Measurements from ENCODE around the gene PHACTR3. TPM values are rescaled to one million over a fixed set of nuclear protein-coding genes. Genes with fewer than 3 reads are reported as not detected.

Gene PHACTR3
- polyA plus RNA-seq, 2 of the 4 experiments (the other 2 are of a cell fraction), result not detected

- H3K4me3 ChIP-seq, result no peak overlapping the region
- WGBS (ENCODE audit: missing lambda C conversion rate), result 22% methylated on average over 7 of the region's 7 CpGs
- DNase-seq (ENCODE audit: low read depth in 1 of 2, low spot score in 1 of 2) (no peak), FAIRE-seq (no peak), ATAC-seq (no peak)
- ChIA-PET POLR2A (no interaction called here), CTCF (interaction anchor here (0.8 to 1.5 kb wide), 5 partner anchors 16 to 137 kb away, joined by 3 read pairs; no protein-coding TSS in a partner anchor)
- H3K4me2 ChIP-seq, result no peak overlapping the region
- H3K27ac ChIP-seq, result no peak overlapping the region
- TF ChIP-seq HEYL (CRISPR knock-in tag; IDR thresholded peaks at IDR 0.05) (no peak), POLR2A (IDR thresholded peaks at IDR 0.05; ENCODE audit: low read length) (no peak), CTCF (IDR thresholded peaks at IDR 0.05) (no peak), RARB (CRISPR knock-in tag; IDR thresholded peaks at IDR 0.05) (no peak), KDM1A (IDR thresholded peaks at IDR 0.05; ENCODE audit: low read depth) (no peak), MAX (IDR thresholded peaks at IDR 0.05) (no peak), FOXS1 (CRISPR knock-in tag; IDR thresholded peaks at IDR 0.05) (no peak), REST (IDR thresholded peaks at IDR 0.05) (no peak), RCOR1 (IDR thresholded peaks at IDR 0.05; ENCODE audit: low read depth, low read length) (no peak), ATOH8 (CRISPR knock-in tag; IDR thresholded peaks at IDR 0.05; ENCODE audit: low read depth) (no peak), NPAS2 (CRISPR knock-in tag; IDR thresholded peaks at IDR 0.05; ENCODE audit: borderline replicate concordance) (no peak), CBX2 (IDR thresholded peaks at IDR 0.05; ENCODE audit: borderline replicate concordance, low read depth) (no peak), TFCP2L1 (CRISPR knock-in tag; IDR thresholded peaks at IDR 0.05) (no peak), CEBPB (IDR thresholded peaks at IDR 0.05) (no peak), EHF (CRISPR knock-in tag; IDR thresholded peaks at IDR 0.05) (no peak), EP300 (IDR thresholded peaks at IDR 0.05) (no peak), NR3C1 (IDR thresholded peaks at IDR 0.05) (no peak), CBX8 (IDR thresholded peaks at IDR 0.05) (no peak), HDAC2 (IDR thresholded peaks at IDR 0.05) (no peak), ESRRA (IDR thresholded peaks at IDR 0.05; ENCODE audit: borderline replicate concordance, low read length) (no peak)
- no peaks in the 10 kb centered on the region for H3K4me1 ChIP-seq
- H3K9me3 ChIP-seq, result no peaks in the 10 kb centered on the region; the same call in 2 of the 3 replicates
These were observed 10.4 kb downstream of the PHACTR3 start for GRCh38 chr20:59614714-59615113.

- POLR2A ChIA-PET, result no interaction called here
- CTCF ChIA-PET, result interaction anchor here (1.1 to 2.2 kb wide), 4 partner anchors 17 to 91 kb away, joined by 3 to 8 read pairs (median 8); no protein-coding TSS in a partner anchor
- Histone ChIP-seq H3K4me2 (no peak overlapping the region), H3K9me3 (no peaks in the 10 kb centered on the region), H3K4me3 (no peak overlapping the region), H3K4me1 (no peaks in the 10 kb centered on the region), H3K27ac (no peak overlapping the region)
- no peak for TF ChIP-seq MYC (IDR thresholded peaks at IDR 0.05; ENCODE audit: borderline replicate concordance, low read length)
- no peak for TF ChIP-seq JUN (IDR thresholded peaks at IDR 0.05)
- TF ChIP-seq RARB (CRISPR knock-in tag; IDR thresholded peaks at IDR 0.05), result no peak
- no peak for TF ChIP-seq ATOH8 (CRISPR knock-in tag; IDR thresholded peaks at IDR 0.05; ENCODE audit: low read depth)
- TF ChIP-seq CHD2 (IDR thresholded peaks at IDR 0.05; ENCODE audit: low read length, partially characterized antibody), result no peak
- TF ChIP-seq HOXB13 (CRISPR knock-in tag; IDR thresholded peaks at IDR 0.05; ENCODE audit: low read depth), result no peak
- TF ChIP-seq SMC3 (IDR thresholded peaks at IDR 0.05), result no peak
- no peak for TF ChIP-seq RFX5 (IDR thresholded peaks at IDR 0.05)
- FAIRE-seq (no peak), ATAC-seq (no peak), DNase-seq (ENCODE audit: low read depth in 1 of 2, low spot score in 1 of 2) (no peak)
- 42% methylated on average over 5 of the region's 5 CpGs for WGBS (ENCODE audit: missing lambda C conversion rate)
These were observed 12.0 kb downstream of the PHACTR3 start for GRCh38 chr20:59616306-59616705.

Data from A549 (cell line).